WI38 (cell line): ENCODE data around the gene NDST4.

Experiments used
- H3K4me3 ChIP-seq: 2 replicates; pipeline ENCODE4 v1.5.1; 2011; ENCODE audit warnings: low read depth, mild to moderate bottlenecking, control low read depth, low read length
- TF ChIP-seq, protein P1 (sequence below): IDR thresholded peaks from 2 replicates; pipeline ENCODE4 v1.5.1; 2012; ENCODE audit warnings: low read depth, mild to moderate bottlenecking, control low read depth, low read length

Gene NDST4

DNA sequence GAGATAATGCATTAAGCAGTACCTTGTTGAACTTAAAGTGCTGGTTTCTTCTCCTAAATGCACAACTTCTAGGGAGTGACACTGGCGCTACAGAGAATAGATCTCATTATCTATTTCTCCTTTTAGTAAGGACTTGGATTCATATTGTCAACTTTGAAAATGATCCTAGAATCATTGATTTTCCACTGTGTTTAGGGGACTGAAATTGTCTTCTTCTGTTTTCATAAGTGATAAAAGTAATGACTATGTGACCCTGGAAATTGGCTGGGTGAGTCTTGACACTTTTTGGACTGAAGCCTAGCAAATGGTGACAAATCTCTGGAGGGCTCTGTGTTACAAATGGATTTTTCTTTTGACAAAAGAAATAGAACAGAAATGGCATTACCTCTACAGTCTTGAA, 167.8 kb downstream of the NDST4 start:
- TF ChIP-seq, protein P1, sequence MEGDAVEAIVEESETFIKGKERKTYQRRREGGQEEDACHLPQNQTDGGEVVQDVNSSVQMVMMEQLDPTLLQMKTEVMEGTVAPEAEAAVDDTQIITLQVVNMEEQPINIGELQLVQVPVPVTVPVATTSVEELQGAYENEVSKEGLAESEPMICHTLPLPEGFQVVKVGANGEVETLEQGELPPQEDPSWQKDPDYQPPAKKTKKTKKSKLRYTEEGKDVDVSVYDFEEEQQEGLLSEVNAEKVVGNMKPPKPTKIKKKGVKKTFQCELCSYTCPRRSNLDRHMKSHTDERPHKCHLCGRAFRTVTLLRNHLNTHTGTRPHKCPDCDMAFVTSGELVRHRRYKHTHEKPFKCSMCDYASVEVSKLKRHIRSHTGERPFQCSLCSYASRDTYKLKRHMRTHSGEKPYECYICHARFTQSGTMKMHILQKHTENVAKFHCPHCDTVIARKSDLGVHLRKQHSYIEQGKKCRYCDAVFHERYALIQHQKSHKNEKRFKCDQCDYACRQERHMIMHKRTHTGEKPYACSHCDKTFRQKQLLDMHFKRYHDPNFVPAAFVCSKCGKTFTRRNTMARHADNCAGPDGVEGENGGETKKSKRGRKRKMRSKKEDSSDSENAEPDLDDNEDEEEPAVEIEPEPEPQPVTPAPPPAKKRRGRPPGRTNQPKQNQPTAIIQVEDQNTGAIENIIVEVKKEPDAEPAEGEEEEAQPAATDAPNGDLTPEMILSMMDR: no peak
- no peak overlapping the region for H3K4me3 ChIP-seq

DNA sequence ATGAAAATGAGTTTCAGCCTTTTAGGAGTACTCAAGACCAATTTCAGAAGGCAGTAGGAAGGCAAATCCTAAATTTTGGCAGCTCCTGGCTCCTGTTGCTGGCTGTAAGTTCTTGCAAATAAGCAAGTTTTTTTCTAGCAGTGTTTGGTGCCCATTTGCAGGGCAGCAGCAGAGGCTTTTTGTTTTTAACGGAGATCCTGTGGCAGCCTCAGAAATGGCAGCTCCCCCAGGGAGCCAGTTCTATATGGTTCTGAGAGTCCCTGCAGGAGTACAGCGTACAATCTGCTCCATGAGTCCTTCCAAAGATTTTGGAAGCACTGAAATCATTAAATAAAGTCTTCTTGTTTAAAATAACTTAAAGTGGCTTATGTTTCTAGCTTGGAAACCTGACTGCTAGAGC, 171.9 kb downstream of the NDST4 start:
- no peak overlapping the region for H3K4me3 ChIP-seq
- TF ChIP-seq, protein P1: no peak

DNA sequence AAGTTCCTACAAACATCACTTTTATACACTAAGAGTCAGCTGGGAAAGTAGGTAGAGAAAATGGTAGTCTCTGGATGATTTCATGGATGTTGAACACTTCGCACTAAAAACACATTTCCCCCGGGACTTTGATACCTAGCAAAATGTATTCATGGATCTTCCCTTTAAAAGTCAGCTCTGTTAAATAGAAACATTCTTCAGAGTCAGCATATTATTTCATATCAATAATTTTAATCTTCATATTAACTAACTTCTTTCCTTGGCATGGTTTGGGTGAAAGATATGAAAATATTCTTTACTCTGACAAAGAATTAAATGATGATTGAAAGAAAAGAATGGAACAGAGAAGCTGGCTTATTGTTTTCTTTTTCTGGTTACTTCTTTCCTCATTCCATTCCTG, 185.5 kb downstream of the NDST4 start:
- TF ChIP-seq, protein P1: no peak
- H3K4me3 ChIP-seq: no peak overlapping the region

DNA sequence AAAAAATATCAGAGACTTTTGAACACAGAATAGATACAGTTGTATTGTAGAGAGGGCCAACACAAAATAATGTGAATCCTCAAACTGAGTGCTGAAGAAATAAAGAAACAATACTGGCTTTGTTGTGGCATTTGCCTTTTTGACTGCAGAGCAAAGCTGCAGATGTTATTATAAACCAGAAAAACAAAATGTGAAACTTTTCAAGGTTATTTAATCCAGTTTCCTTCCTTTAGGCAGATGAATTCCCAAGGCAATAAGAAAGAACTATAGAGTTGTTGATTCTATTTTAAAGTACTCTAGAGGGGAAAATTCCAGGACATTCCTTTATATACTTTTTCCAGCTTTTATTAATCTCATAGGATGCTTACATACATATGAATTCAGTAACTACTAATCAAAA, 186.8 kb downstream of the NDST4 start:
- no peak overlapping the region for H3K4me3 ChIP-seq
- TF ChIP-seq, protein P1: no peak

DNA sequence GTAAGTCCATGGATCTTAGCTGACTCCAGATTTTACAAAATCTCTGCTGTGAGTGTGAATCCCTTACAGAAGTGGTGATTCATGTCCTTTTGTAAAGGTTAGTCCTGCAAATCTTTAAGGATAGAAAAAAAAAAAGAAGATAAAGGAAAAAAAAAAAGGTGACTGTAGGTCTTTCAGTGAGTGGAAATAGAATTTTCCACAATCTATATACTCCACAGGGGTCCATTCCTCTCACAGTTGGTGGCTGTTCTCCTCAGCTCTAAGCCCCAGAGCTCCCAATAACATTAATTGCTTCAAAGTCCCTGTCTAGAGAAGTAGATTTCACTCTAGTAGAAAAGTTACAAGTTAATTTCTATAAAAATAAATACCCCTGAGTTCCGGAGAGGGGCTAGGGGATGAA, 189.1 kb downstream of the NDST4 start:
- TF ChIP-seq, protein P1: no peak
- no peak overlapping the region for H3K4me3 ChIP-seq

DNA sequence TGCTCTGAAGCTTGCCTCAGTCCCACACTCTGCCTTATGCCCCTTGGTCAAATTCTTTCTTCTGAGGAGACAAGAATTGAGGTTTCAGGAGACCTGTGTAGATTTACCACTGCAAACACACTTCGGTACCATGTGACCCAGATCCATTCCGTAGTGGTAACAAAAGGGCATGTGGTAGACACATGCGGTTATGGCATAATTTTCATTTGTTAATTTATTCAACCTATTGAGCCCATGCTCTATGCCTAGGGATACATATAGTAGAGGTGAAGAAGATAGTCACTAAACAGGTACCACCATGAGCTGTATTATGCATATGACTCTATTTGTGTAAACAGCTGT, 190.9 kb downstream of the NDST4 start:
- H3K4me3 ChIP-seq: no peak overlapping the region
- TF ChIP-seq, protein P1: no peak

DNA sequence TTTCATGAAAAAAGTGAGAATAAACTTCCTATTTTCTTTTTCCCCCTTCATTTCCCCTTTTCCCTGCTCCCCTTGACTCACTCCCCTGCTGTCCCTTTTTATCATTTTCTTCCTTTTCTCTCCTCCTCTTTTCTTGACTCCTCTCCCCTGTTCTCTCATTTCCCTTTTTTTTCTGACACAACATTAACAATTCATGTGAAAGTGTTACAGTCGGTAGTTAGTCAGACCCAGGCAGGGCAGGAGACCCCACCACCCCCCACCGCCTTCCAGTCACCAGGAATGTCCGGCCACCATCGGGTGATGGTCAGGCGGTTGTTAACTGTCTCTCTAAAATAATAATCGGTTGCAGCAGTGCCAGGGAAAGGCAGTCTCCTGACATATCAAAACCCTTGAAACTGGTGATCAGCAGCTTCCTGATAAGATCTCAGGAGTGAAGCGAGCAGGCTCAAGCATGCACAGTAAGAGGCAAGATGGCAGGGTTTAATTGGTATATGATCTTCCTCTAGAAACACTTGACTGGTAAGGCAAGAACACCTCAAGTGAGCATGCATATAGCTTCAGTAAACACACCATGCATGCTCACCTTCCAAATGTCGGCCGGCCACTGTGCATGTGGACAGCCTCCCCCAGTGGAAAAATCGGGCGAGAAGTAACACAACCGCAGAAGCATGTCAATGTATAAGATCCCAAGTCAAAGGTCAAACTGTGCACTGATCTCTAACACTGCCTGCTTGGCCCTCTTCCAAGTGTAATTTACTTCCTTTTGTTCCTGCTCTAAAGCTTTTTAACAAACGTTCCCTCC, 191.4 kb downstream of the NDST4 start:
- H3K4me3 ChIP-seq: no peak overlapping the region
- TF ChIP-seq, protein P1: no peak
